Bronchial epithelial cell (primary cell): Measurements from ENCODE around the gene ZMYND8. TPM values are rescaled to one million over a fixed set of nuclear protein-coding genes. Genes with fewer than 3 reads are reported as not detected.

Experiments
- DNase-seq: peaks from one replicate; pipeline ENCODE4 v3.0.0-alpha.2; 2010; ENCODE audit warnings: low read depth
- FAIRE-seq: peaks from 2 replicates; lab custom pipeline; 2011; peaks lifted over from hg19 to GRCh38; lab: Jason Lieb, UNC
- H3K27me3 ChIP-seq: 2 replicates; pipeline ENCODE4 v1.5.1; 2011; ENCODE audit warnings: low read length; ENCODE audit not compliant: control insufficient read depth, insufficient read depth
- H3K36me3 ChIP-seq: 2 replicates; pipeline ENCODE4 v1.5.1; 2011; ENCODE audit warnings: low read length; ENCODE audit not compliant: control insufficient read depth, insufficient read depth
- H3K4me3 ChIP-seq: 2 replicates; pipeline ENCODE4 v1.5.1; 2011; ENCODE audit warnings: mild to moderate bottlenecking, low read depth, low read length, control low read depth
- CTCF ChIP-seq: IDR thresholded peaks from 2 replicates; pipeline ENCODE4 v1.5.1; 2011; ENCODE audit warnings: mild to moderate bottlenecking, moderate library complexity, low read length, control low read depth, inconsistent platforms; ENCODE audit not compliant: insufficient read depth, severe bottlenecking
- total RNA-seq: library from RNA; depleted of rRNA; stranded (reverse); fragments of >200 nt; gene quantifications from 2 replicates; pipeline ENCODE4 v1.2.1, GENCODE V29; 2014

ZMYND8 gene
- total RNA-seq, 1 donor from 2014 or later: 13.4 TPM

GRCh38 chr20:47235853-47236638 lies 120.5 kb downstream of the ZMYND8 start:
- peaks cover 41% of the 10 kb centered on the region for H3K36me3 ChIP-seq
- H3K27me3 ChIP-seq: no peaks in the 10 kb centered on the region
- H3K4me3 ChIP-seq: no peak overlapping the region
- TF ChIP-seq CTCF: no peak
- FAIRE-seq (no peak), DNase-seq (no peak)

- FAIRE-seq (no peak), DNase-seq (no peak)
- H3K4me3 ChIP-seq: no peak overlapping the region
- no peaks in the 10 kb centered on the region for H3K27me3 ChIP-seq
- no peak for TF ChIP-seq CTCF
- peaks cover 44% of the 10 kb centered on the region for H3K36me3 ChIP-seq
Measured at GRCh38 chr20:47235111-47235510, 121.4 kb downstream of the ZMYND8 start.

GRCh38 chr20:47233333-47234188 lies 122.9 kb downstream of the ZMYND8 start:
- no peak for DNase-seq
- H3K36me3 ChIP-seq: peaks cover 47% of the 10 kb centered on the region

GRCh38 chr20:47232518-47232917 lies 124.0 kb downstream of the ZMYND8 start:
- FAIRE-seq (no peak), DNase-seq (no peak)
- no peak for TF ChIP-seq CTCF
- no peak overlapping the region for H3K4me3 ChIP-seq
- H3K36me3 ChIP-seq: peaks cover 48% of the 10 kb centered on the region
- no peaks in the 10 kb centered on the region for H3K27me3 ChIP-seq

More at GRCh38 chr20:47233333-47234188, 122.9 kb downstream of the ZMYND8 start:
- Histone ChIP-seq H3K4me3 (no peak overlapping the region), H3K27me3 (no peaks in the 10 kb centered on the region)
- TF ChIP-seq CTCF: no peak
- no peak for FAIRE-seq

- Histone ChIP-seq H3K4me3 (no peak overlapping the region), H3K36me3 (peaks cover 50% of the 10 kb centered on the region), H3K27me3 (no peaks in the 10 kb centered on the region)
- no peak for FAIRE-seq
- TF ChIP-seq CTCF: no peak
- DNase-seq: no peak
Measured at GRCh38 chr20:47231382-47232039, 125.0 kb downstream of the ZMYND8 start.
